ENCODE measurements around the gene IQCF2.
A peak's percentile ranks its signal among the peaks of the same experiment; 100 is the strongest.

Gene IQCF2

GRCh38 chr3:51817375-51817774, 44.0 kb upstream of the IQCF2 start:
- Histone ChIP-seq H3K27ac (ENCODE audit: low read depth, low read length) (no peak overlapping the region), H3K23ac (ENCODE audit: low read length) (no peak overlapping the region), H3K9ac (ENCODE audit: low read length) (no peak overlapping the region), H2BK120ac (ENCODE audit: low read depth, low read length) (no peak overlapping the region), H3K27me3 (ENCODE audit: insufficient read depth, low read length, poor library complexity) (no peaks in the 10 kb centered on the region), H2BK5ac (ENCODE audit: low read length) (no peak overlapping the region), H3K4ac (ENCODE audit: low read depth, low read length) (no peak overlapping the region), H4K8ac (ENCODE audit: low read depth, low read length) (no peak overlapping the region), H3K18ac (ENCODE audit: low read length) (no peak overlapping the region), H2AK5ac (ENCODE audit: low read length) (no peak overlapping the region), H3K4me1 (ENCODE audit: control insufficient read depth, low read depth, low read length) (no peaks in the 10 kb centered on the region), H3K79me2 (ENCODE audit: control insufficient read depth, insufficient read depth, low read length) (no peaks in the 10 kb centered on the region), H3K36me3 (ENCODE audit: control insufficient read depth, insufficient read depth, low read length) (no peaks in the 10 kb centered on the region), H2BK15ac (replicated peaks; ENCODE audit: low read depth) (no peak overlapping the region), H3K4me2 (ENCODE audit: low read length) (no peak overlapping the region), H3K56ac (ENCODE audit: low read length) (no peak overlapping the region), H3K79me1 (ENCODE audit: low read length) (no peaks in the 10 kb centered on the region), H3K4me3 (ENCODE audit: low read length) (no peak overlapping the region), H4K5ac (ENCODE audit: low read length) (no peak overlapping the region)
- no CpG with 5 or more reads among the region's 2 CpGs for whole genome bisulfite sequencing (ENCODE audit: extremely low coverage, insufficient coverage, low lambda C conversion rate)
- DNase-seq, result no peak

- Histone ChIP-seq H3K27ac (ENCODE audit: low read depth, low read length) (no peak overlapping the region), H2BK120ac (ENCODE audit: low read depth, low read length) (no peak overlapping the region), H2BK15ac (replicated peaks; ENCODE audit: low read depth) (no peak overlapping the region), H3K4me1 (ENCODE audit: control insufficient read depth, low read depth, low read length) (no peaks in the 10 kb centered on the region), H4K8ac (ENCODE audit: low read depth, low read length) (no peak overlapping the region), H4K5ac (ENCODE audit: low read length) (no peak overlapping the region), H3K56ac (ENCODE audit: low read length) (no peak overlapping the region), H3K36me3 (ENCODE audit: control insufficient read depth, insufficient read depth, low read length) (no peaks in the 10 kb centered on the region), H3K4ac (ENCODE audit: low read depth, low read length) (no peak overlapping the region), H3K4me2 (ENCODE audit: low read length) (no peak overlapping the region), H3K79me1 (ENCODE audit: low read length) (no peaks in the 10 kb centered on the region), H3K4me3 (ENCODE audit: low read length) (no peak overlapping the region), H2BK5ac (ENCODE audit: low read length) (no peak overlapping the region), H3K79me2 (ENCODE audit: control insufficient read depth, insufficient read depth, low read length) (no peaks in the 10 kb centered on the region), H3K9ac (ENCODE audit: low read length) (no peak overlapping the region), H2AK5ac (ENCODE audit: low read length) (no peak overlapping the region), H3K18ac (ENCODE audit: low read length) (no peak overlapping the region), H3K27me3 (ENCODE audit: insufficient read depth, low read length, poor library complexity) (no peaks in the 10 kb centered on the region), H3K23ac (ENCODE audit: low read length) (no peak overlapping the region)
- no peak for DNase-seq
- WGBS (ENCODE audit: extremely low coverage, insufficient coverage, low lambda C conversion rate), result no CpG with 5 or more reads among the region's 15 CpGs
Measured at GRCh38 chr3:51819151-51819550, 42.3 kb upstream of the IQCF2 start.

GRCh38 chr3:51819709-51820406, 41.6 kb upstream of the IQCF2 start:
- Histone ChIP-seq H3K9ac (ENCODE audit: low read length) (no peak overlapping the region), H3K27ac (ENCODE audit: low read depth, low read length) (no peak overlapping the region), H2BK15ac (replicated peaks; ENCODE audit: low read depth) (no peak overlapping the region), H2BK5ac (ENCODE audit: low read length) (no peak overlapping the region), H2AK5ac (ENCODE audit: low read length) (no peak overlapping the region), H3K4me3 (ENCODE audit: low read length) (no peak overlapping the region), H3K27me3 (ENCODE audit: insufficient read depth, low read length, poor library complexity) (no peaks in the 10 kb centered on the region), H3K4me2 (ENCODE audit: low read length) (no peak overlapping the region), H3K18ac (ENCODE audit: low read length) (no peak overlapping the region), H3K36me3 (ENCODE audit: control insufficient read depth, insufficient read depth, low read length) (no peaks in the 10 kb centered on the region), H4K8ac (ENCODE audit: low read depth, low read length) (no peak overlapping the region), H3K4me1 (ENCODE audit: control insufficient read depth, low read depth, low read length) (no peaks in the 10 kb centered on the region), H3K4ac (ENCODE audit: low read depth, low read length) (no peak overlapping the region), H4K5ac (ENCODE audit: low read length) (no peak overlapping the region), H3K23ac (ENCODE audit: low read length) (no peak overlapping the region), H3K79me2 (ENCODE audit: control insufficient read depth, insufficient read depth, low read length) (no peaks in the 10 kb centered on the region), H3K56ac (ENCODE audit: low read length) (peak overlapping the region; percentile 73), H3K79me1 (ENCODE audit: low read length) (no peaks in the 10 kb centered on the region), H2BK120ac (ENCODE audit: low read depth, low read length) (no peak overlapping the region)
- no CpG with 5 or more reads among the region's 12 CpGs for WGBS (ENCODE audit: extremely low coverage, insufficient coverage, low lambda C conversion rate)
- DNase-seq, result peak; percentile 82

- WGBS (ENCODE audit: extremely low coverage, insufficient coverage, low lambda C conversion rate), result no CpG with 5 or more reads among the region's 1 CpG
- Histone ChIP-seq H2BK120ac (ENCODE audit: low read depth, low read length) (no peak overlapping the region), H3K79me2 (ENCODE audit: control insufficient read depth, insufficient read depth, low read length) (no peaks in the 10 kb centered on the region), H3K4me2 (ENCODE audit: low read length) (no peak overlapping the region), H3K4me1 (ENCODE audit: control insufficient read depth, low read depth, low read length) (no peaks in the 10 kb centered on the region), H3K4me3 (ENCODE audit: low read length) (no peak overlapping the region), H2AK5ac (ENCODE audit: low read length) (no peak overlapping the region), H3K4ac (ENCODE audit: low read depth, low read length) (no peak overlapping the region), H3K27ac (ENCODE audit: low read depth, low read length) (no peak overlapping the region), H3K79me1 (ENCODE audit: low read length) (no peaks in the 10 kb centered on the region), H3K23ac (ENCODE audit: low read length) (no peak overlapping the region), H3K27me3 (ENCODE audit: insufficient read depth, low read length, poor library complexity) (no peaks in the 10 kb centered on the region), H4K8ac (ENCODE audit: low read depth, low read length) (no peak overlapping the region), H2BK15ac (replicated peaks; ENCODE audit: low read depth) (no peak overlapping the region), H3K56ac (ENCODE audit: low read length) (no peak overlapping the region), H4K5ac (ENCODE audit: low read length) (no peak overlapping the region), H3K18ac (ENCODE audit: low read length) (no peak overlapping the region), H3K9ac (ENCODE audit: low read length) (no peak overlapping the region), H2BK5ac (ENCODE audit: low read length) (no peak overlapping the region), H3K36me3 (ENCODE audit: control insufficient read depth, insufficient read depth, low read length) (no peaks in the 10 kb centered on the region)
- no peak for DNase-seq
Measured at GRCh38 chr3:51828297-51828696, 33.1 kb upstream of the IQCF2 start.

GRCh38 chr3:51830345-51830744, 31.1 kb upstream of the IQCF2 start:
- H3K79me1 ChIP-seq (ENCODE audit: low read length), result no peaks in the 10 kb centered on the region
- H3K23ac ChIP-seq (ENCODE audit: low read length), result no peak overlapping the region
- WGBS (ENCODE audit: extremely low coverage, insufficient coverage, low lambda C conversion rate), result no CpG with 5 or more reads among the region's 13 CpGs
- H3K9ac ChIP-seq (ENCODE audit: low read length), result no peak overlapping the region
- no peaks in the 10 kb centered on the region for H3K79me2 ChIP-seq (ENCODE audit: control insufficient read depth, insufficient read depth, low read length)
- no peak for DNase-seq
- H4K8ac ChIP-seq (ENCODE audit: low read depth, low read length), result no peak overlapping the region
- no peaks in the 10 kb centered on the region for H3K27me3 ChIP-seq (ENCODE audit: insufficient read depth, low read length, poor library complexity)
- H2BK120ac ChIP-seq (ENCODE audit: low read depth, low read length), result no peak overlapping the region
- no peaks in the 10 kb centered on the region for H3K4me1 ChIP-seq (ENCODE audit: control insufficient read depth, low read depth, low read length)
- no peak overlapping the region for H2BK5ac ChIP-seq (ENCODE audit: low read length)
- no peak overlapping the region for H3K4ac ChIP-seq (ENCODE audit: low read depth, low read length)
- H3K27ac ChIP-seq (ENCODE audit: low read depth, low read length), result no peak overlapping the region
- H3K36me3 ChIP-seq (ENCODE audit: control insufficient read depth, insufficient read depth, low read length), result no peaks in the 10 kb centered on the region
- no peak overlapping the region for H3K18ac ChIP-seq (ENCODE audit: low read length)
- H3K56ac ChIP-seq (ENCODE audit: low read length), result no peak overlapping the region
- no peak overlapping the region for H3K4me3 ChIP-seq (ENCODE audit: low read length)
- H3K4me2 ChIP-seq (ENCODE audit: low read length), result no peak overlapping the region
- no peak overlapping the region for H2AK5ac ChIP-seq (ENCODE audit: low read length)
- no peak overlapping the region for H4K5ac ChIP-seq (ENCODE audit: low read length)
- no peak overlapping the region for H2BK15ac ChIP-seq (replicated peaks; ENCODE audit: low read depth)

GRCh38 chr3:51830836-51831385, 30.5 kb upstream of the IQCF2 start:
- WGBS (ENCODE audit: extremely low coverage, insufficient coverage, low lambda C conversion rate), result no CpG with 5 or more reads among the region's 4 CpGs
- H3K9ac ChIP-seq (ENCODE audit: low read length), result no peak overlapping the region

More at GRCh38 chr3:51830836-51831385, 30.5 kb upstream of the IQCF2 start:
- Histone ChIP-seq H3K18ac (ENCODE audit: low read length) (no peak overlapping the region), H3K79me1 (ENCODE audit: low read length) (no peaks in the 10 kb centered on the region), H3K23ac (ENCODE audit: low read length) (no peak overlapping the region), H3K4ac (ENCODE audit: low read depth, low read length) (no peak overlapping the region), H3K79me2 (ENCODE audit: control insufficient read depth, insufficient read depth, low read length) (no peaks in the 10 kb centered on the region), H2BK120ac (ENCODE audit: low read depth, low read length) (no peak overlapping the region), H2AK5ac (ENCODE audit: low read length) (no peak overlapping the region), H3K27ac (ENCODE audit: low read depth, low read length) (no peak overlapping the region), H2BK5ac (ENCODE audit: low read length) (no peak overlapping the region), H3K4me1 (ENCODE audit: control insufficient read depth, low read depth, low read length) (no peaks in the 10 kb centered on the region), H3K36me3 (ENCODE audit: control insufficient read depth, insufficient read depth, low read length) (no peaks in the 10 kb centered on the region), H3K27me3 (ENCODE audit: insufficient read depth, low read length, poor library complexity) (no peaks in the 10 kb centered on the region), H4K5ac (ENCODE audit: low read length) (no peak overlapping the region), H3K56ac (ENCODE audit: low read length) (no peak overlapping the region), H3K4me2 (ENCODE audit: low read length) (no peak overlapping the region), H3K4me3 (ENCODE audit: low read length) (no peak overlapping the region), H2BK15ac (replicated peaks; ENCODE audit: low read depth) (no peak overlapping the region), H4K8ac (ENCODE audit: low read depth, low read length) (no peak overlapping the region)
- DNase-seq, result no peak

Measured in mesendoderm (in vitro differentiated cells).